ENCODE measurements around the gene TADA2A. TPM values are rescaled to one million over a fixed set of nuclear protein-coding genes. Genes with fewer than 3 reads are reported as not detected.
A peak's percentile ranks its signal among the peaks of the same experiment; 100 is the strongest.
"Not testable (repeated sequence)": the region's sequence is repeated elsewhere in the genome, so short reads cannot be mapped to it uniquely, and the experiment has no call there.

The TADA2A gene
- total RNA-seq, 2 experiments from 2014 or later: 35.8 to 46.3 TPM

- Histone ChIP-seq H3K4me2 (ENCODE audit: low read length) (peak overlapping the region; percentile 84), H3K27ac (ENCODE audit: low read depth, low read length, poor library complexity, severe bottlenecking) (peak overlapping the region; percentile 61), H2AFZ (ENCODE audit: low read length) (peak overlapping the region; percentile 92), H3K9me2 (ENCODE audit: insufficient read depth, low read length) (no peaks in the 10 kb centered on the region), H3K4me1 (ENCODE audit: insufficient read depth, low read length, poor library complexity, severe bottlenecking) (peaks cover 24% of the 10 kb centered on the region), H3K36me3 (ENCODE audit: insufficient read depth, low read length) (peaks cover 27% of the 10 kb centered on the region), H4K20me1 (ENCODE audit: insufficient read depth, low read length) (no peaks in the 10 kb centered on the region), H3K79me2 (ENCODE audit: insufficient read depth, low read depth, low read length) (peaks cover 40% of the 10 kb centered on the region), H3K9me3 (ENCODE audit: low read length) (no peaks in the 10 kb centered on the region), H3K4me3 (ENCODE audit: low read depth, low read length, poor library complexity, severe bottlenecking) (peak overlapping the region; percentile 97)
- DNase-seq (ENCODE audit: low spot score): peak; percentile 34
- TSS peak; percentile 87 for BruUV-seq (replicated peaks)
- CTCF ChIA-PET (ENCODE audit: unreplicated experiment): no interaction called here
- POLR2A ChIA-PET: no interaction called here
- TF ChIP-seq EZH2phosphoT487 (IDR thresholded peaks at IDR 0.05; ENCODE audit: borderline replicate concordance, low read depth, low read length) (no peak), CTCF (conservative IDR thresholded peaks at IDR 0.05; ENCODE audit: low read length) (no peak)
- intact Hi-C loops (cut with micrococcal nuclease; ENCODE audit: unreplicated experiment): loop anchor here (2.0 kb wide), 2 partner anchors 47 to 83 kb away; partner anchors contain the start of gene DUSP14
These were observed 591 bp upstream of the TADA2A start for GRCh38 chr17:37405955-37406634.

GRCh38 chr17:37408145-37408479 lies 1.4 kb downstream of the TADA2A start:
- POLR2A ChIA-PET: interaction anchor here (0.7 to 1.0 kb wide), 3 partner anchors 10 to 813 kb away, joined by 3 to 5 read pairs (median 4); no protein-coding TSS in a partner anchor

GRCh38 chr17:37410357-37410756 lies 3.7 kb downstream of the TADA2A start:
- BruUV-seq (replicated peaks): no TSS peak
- Histone ChIP-seq H3K36me3 (ENCODE audit: insufficient read depth, low read length) (peaks cover 65% of the 10 kb centered on the region), H3K4me3 (ENCODE audit: low read depth, low read length, poor library complexity, severe bottlenecking) (no peak overlapping the region), H2AFZ (ENCODE audit: low read length) (no peak overlapping the region), H3K4me2 (ENCODE audit: low read length) (no peak overlapping the region), H3K27ac (ENCODE audit: low read depth, low read length, poor library complexity, severe bottlenecking) (no peak overlapping the region), H3K9me2 (ENCODE audit: insufficient read depth, low read length) (no peaks in the 10 kb centered on the region), H4K20me1 (ENCODE audit: insufficient read depth, low read length) (no peaks in the 10 kb centered on the region), H3K4me1 (ENCODE audit: insufficient read depth, low read length, poor library complexity, severe bottlenecking) (peaks cover 16% of the 10 kb centered on the region), H3K79me2 (ENCODE audit: insufficient read depth, low read depth, low read length) (peaks cover 34% of the 10 kb centered on the region), H3K9me3 (ENCODE audit: low read length) (no peaks in the 10 kb centered on the region)
- intact Hi-C loops (cut with micrococcal nuclease; ENCODE audit: unreplicated experiment): no loop called here
- ChIA-PET CTCF (ENCODE audit: unreplicated experiment) (no interaction called here), POLR2A (interaction anchor here (1.0 kb wide), 1 partner anchor 39 kb away, joined by 3 read pairs; no protein-coding TSS in a partner anchor)
- no peak for DNase-seq (ENCODE audit: low spot score)
- TF ChIP-seq CTCF (conservative IDR thresholded peaks at IDR 0.05; ENCODE audit: low read length) (no peak), EZH2phosphoT487 (IDR thresholded peaks at IDR 0.05; ENCODE audit: borderline replicate concordance, low read depth, low read length) (no peak)

More at GRCh38 chr17:37408145-37408479, 1.4 kb downstream of the TADA2A start:
- H3K9me3 ChIP-seq (ENCODE audit: low read length); H3K27ac ChIP-seq (ENCODE audit: low read depth, low read length, poor library complexity, severe bottlenecking); CTCF ChIA-PET (ENCODE audit: unreplicated experiment); DNase-seq (ENCODE audit: low spot score); intact Hi-C loops (cut with micrococcal nuclease; ENCODE audit: unreplicated experiment); BruUV-seq (replicated peaks); H3K9me2 ChIP-seq (ENCODE audit: insufficient read depth, low read length); H2AFZ ChIP-seq (ENCODE audit: low read length); H4K20me1 ChIP-seq (ENCODE audit: insufficient read depth, low read length): not testable (repeated sequence)
- Histone ChIP-seq H3K4me2 (ENCODE audit: low read length) (peak overlapping the region; percentile 92), H3K4me1 (ENCODE audit: insufficient read depth, low read length, poor library complexity, severe bottlenecking) (peaks cover 24% of the 10 kb centered on the region), H3K36me3 (ENCODE audit: insufficient read depth, low read length) (peaks cover 48% of the 10 kb centered on the region), H3K4me3 (ENCODE audit: low read depth, low read length, poor library complexity, severe bottlenecking) (peak overlapping the region; percentile 99), H3K79me2 (ENCODE audit: insufficient read depth, low read depth, low read length) (peaks cover 40% of the 10 kb centered on the region)
